D721Med (cell line): ENCODE results near the gene NKAIN2.

ENCODE experiments used
- DNase-seq: peaks from one replicate; pipeline ENCODE4 v3.0.0; 2011; ENCODE audit warnings: low spot score; ENCODE audit not compliant: insufficient read length
- FAIRE-seq: peaks from 2 replicates; lab custom pipeline; 2011; peaks lifted over from hg19 to GRCh38; lab: Jason Lieb, UNC
- TF ChIP-seq, protein P1 (sequence below): IDR thresholded peaks from 2 replicates; pipeline ENCODE4 v1.5.1; 2012; ENCODE audit warnings: mild to moderate bottlenecking, control low read depth; ENCODE audit not compliant: insufficient read depth; ENCODE audit errors: missing control alignments

Gene NKAIN2

DNA sequence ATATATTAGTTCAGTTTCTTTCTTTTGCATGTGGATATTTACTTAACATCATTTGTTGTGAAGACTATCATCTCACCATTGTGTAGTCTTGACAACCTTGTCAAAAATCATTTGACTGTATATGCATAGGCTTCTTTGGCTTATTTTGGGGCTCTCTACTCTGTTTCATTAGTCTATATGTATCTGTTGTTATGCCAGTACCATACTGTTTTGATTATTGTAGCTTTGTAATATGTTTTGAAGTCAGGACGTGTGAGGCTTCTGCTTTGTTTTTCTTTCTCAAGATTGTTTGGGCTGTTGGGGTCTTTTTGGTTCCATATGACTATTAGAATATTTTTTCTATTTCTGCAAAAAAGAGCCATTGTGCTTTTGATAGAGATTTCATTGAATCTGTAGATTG, 870.4 kb downstream of the NKAIN2 start:
- TF ChIP-seq, protein P1, sequence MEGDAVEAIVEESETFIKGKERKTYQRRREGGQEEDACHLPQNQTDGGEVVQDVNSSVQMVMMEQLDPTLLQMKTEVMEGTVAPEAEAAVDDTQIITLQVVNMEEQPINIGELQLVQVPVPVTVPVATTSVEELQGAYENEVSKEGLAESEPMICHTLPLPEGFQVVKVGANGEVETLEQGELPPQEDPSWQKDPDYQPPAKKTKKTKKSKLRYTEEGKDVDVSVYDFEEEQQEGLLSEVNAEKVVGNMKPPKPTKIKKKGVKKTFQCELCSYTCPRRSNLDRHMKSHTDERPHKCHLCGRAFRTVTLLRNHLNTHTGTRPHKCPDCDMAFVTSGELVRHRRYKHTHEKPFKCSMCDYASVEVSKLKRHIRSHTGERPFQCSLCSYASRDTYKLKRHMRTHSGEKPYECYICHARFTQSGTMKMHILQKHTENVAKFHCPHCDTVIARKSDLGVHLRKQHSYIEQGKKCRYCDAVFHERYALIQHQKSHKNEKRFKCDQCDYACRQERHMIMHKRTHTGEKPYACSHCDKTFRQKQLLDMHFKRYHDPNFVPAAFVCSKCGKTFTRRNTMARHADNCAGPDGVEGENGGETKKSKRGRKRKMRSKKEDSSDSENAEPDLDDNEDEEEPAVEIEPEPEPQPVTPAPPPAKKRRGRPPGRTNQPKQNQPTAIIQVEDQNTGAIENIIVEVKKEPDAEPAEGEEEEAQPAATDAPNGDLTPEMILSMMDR: no peak
- DNase-seq: no peak
- FAIRE-seq: no peak

DNA sequence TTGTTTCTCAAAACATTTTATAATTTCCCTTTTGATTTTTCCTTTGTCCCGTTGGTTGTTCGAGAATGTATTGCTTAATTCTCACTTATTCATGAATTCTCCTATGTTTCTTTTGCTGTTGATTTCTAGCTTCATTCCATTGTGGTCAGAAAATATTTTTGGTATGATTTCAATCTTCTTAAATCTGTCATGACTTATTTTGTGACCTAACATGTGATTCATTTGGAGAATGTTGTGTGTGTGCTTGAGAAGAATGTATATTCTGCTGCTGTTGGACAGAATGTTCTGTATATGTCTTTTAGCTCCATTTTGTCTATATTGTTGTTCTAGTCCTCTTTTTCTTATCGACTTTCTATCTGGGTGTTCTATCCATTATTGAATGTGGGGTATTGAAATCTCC, 872.4 kb downstream of the NKAIN2 start:
- FAIRE-seq (no peak), DNase-seq (no peak)
- TF ChIP-seq, protein P1: no peak

DNA sequence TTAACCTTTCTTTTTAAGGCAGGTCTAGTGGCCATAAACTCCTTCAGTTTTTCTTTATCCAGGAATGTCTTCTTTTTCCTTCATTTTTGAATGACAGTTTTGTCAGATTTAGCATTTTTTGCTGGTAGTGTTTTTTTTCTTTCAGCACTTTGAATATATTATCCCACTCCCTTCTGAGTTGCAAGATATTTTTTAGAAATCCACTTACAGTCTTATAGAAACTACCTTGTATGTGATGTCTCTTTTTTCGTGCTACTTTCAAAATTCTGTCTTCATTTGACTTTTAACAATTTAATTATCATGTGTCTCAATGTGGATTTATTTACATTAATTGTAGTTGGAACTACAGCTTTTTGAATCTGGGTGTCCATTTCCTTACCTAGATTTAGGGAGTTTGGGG, 874.2 kb downstream of the NKAIN2 start:
- FAIRE-seq (no peak), DNase-seq (no peak)
- TF ChIP-seq, protein P1: no peak

DNA sequence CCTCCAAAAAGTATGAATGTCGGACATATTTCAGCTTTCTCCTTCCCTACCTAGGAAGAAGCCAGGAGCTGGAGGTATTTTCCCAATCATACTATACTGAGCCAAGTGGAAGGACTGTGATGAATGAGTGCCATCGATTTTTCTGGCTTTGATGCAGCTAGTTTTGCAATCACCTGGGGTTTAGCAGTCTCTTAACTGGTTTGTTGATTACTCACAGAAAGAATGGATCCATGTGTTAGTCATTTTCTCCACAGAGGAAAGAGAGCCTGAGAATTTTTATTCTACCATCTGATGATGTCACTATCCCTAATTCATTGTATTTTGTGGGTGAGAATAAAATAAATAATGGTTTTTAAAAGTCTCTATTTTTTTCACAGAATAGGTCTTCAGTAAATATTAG, 875.7 kb downstream of the NKAIN2 start:
- DNase-seq: no peak
- FAIRE-seq: no peak
- TF ChIP-seq, protein P1: no peak

DNA sequence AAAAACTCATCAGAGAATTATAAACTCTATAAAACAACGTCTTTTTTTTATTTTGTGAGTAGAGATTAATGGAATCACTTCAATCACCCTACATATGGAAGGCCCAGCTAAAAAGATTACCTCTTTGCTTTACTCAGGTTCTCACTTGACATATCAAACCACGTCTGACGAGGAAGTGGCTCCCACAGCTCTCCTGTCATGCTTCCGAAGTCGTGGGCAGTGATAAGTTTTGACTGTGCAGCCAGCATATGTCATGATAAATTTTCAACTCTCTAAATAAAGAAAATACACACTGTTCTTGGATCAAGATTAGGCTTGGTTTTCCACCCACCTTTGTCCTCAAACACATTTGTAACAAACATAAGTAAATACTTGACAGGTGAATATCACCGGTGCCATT, 879.1 kb downstream of the NKAIN2 start:
- DNase-seq (no peak), FAIRE-seq (no peak)
- TF ChIP-seq, protein P1: no peak

DNA sequence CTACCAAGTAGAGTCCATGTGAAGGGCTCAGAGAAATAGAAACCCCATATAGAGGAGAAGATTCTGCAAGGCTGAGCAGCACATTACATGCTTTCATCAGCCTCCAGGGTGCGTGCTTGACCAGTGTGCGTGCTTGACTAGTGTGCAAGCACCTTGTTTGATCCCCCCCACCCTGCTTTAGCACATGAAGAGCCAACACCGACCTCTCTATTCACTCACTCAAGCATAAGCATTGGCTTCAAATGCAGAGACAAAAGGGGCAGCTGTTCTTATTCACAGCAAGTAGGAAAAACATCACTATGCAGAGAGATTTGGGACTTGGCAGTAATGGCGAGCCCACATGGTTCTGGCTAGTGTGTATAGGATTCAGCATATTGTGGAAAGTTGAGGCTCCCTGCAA, 879.8 kb downstream of the NKAIN2 start:
- TF ChIP-seq, protein P1: no peak
- no peak for DNase-seq
- FAIRE-seq: no peak

DNA sequence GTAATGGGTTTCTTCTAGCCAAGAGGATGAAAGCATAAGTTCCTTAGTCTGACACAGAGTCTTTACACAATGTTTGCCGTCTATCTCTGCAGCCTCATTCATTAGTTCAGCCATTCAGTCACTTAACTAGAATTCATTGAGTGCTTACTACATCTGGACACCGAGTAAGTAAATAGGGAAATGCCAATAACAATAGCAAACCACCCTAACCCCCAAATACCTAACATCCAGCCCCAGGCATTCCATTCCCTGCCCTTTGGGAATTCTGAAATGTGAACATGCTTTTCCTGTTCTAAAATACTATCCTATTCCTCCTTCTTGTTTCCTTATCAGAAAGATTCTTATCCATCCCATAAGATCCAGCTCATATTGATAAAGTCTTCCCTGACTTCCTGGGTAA, 881.0 kb downstream of the NKAIN2 start:
- FAIRE-seq (no peak), DNase-seq (no peak)
- TF ChIP-seq, protein P1: no peak
